ENCODE measurements around the gene HASPIN. TPM values are rescaled to one million over a fixed set of nuclear protein-coding genes. Genes with fewer than 3 reads are reported as not detected.

Gene HASPIN
- total and polyA plus RNA-seq, 3 donors from 2014 or later, result 14.9 to 20.5 (median 16.7) TPM

DNA sequence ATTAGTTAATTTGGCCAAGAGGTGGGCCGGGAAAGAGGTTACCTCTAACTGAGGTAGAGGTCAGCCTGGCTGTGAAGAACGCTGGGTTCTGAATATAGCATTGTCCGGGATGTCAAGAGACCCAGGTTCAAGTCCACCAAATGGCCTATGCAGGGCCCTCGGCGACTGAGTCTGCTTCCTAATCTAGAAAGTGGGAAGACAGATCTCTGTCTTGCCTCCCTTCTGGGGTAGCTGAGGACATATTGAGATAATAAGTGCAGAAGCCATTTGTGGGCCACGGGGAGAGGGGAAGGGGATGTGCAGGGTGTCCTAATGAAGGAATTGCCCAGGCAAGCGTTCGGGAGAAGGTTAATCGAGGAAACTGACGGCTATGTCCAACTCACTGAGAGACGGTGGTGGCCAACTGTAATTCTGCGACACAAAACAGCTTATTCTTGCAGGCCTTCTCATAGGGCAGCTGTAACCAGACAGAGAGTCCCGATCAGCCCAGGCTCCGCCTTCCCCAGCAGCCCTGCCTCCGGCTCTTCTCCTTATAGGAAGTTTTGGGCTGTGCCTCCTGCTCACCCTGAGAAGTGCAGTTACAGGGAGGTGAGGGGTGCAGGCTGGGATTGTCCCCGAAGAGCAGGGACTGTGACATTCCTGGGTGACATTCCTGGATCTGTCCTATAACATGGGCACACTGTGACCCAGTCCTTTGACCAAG lies 15.9 kb downstream of the HASPIN start:
- intact Hi-C loops (cut with DNase I; ENCODE audit: low total_unique reads), result no loop called here
- WGBS, 2 donors, result 90 to 92% methylated on average over 15 to 16 of the region's 16 CpGs

DNA sequence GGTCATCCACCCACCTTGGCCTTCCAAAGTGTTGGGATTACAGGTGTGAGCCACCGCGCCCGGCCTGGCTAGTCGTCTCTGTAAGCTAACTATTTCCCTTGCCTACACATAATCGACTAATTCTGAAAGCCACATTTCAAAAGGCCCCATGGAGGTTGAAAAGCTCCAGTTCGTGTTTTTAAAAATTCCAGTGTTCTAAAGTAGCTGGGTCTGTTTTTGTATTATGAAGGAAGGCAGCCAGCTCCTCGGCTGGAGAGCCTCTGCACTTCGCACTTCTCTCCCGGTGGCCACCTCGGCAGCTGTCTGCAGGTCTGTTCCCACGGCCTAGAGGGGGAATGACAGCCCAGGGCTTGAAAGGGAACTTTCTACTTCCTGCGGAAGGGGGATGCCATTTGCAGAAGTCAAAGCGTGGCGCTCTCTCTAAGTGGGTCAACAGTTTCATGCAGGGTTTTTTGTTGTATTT lies 16.9 kb downstream of the HASPIN start:
- no peaks in the 10 kb centered on the region for H3K27me3 ChIP-seq
- no peak overlapping the region for H3K4me3 ChIP-seq
- peaks cover 16% of the 10 kb centered on the region for H3K4me1 ChIP-seq
- intact Hi-C loops (cut with DNase I; ENCODE audit: low total_unique reads), result no loop called here
- WGBS, 2 donors, result 70 to 75% methylated on average over 14 of the region's 14 CpGs
- no peak overlapping the region for H3K27ac ChIP-seq
- no peaks in the 10 kb centered on the region for H3K9me3 ChIP-seq
- DNase-seq, result no peak
- no peak for TF ChIP-seq POLR2A (IDR thresholded peaks at IDR 0.05)
- TF ChIP-seq, protein P1, sequence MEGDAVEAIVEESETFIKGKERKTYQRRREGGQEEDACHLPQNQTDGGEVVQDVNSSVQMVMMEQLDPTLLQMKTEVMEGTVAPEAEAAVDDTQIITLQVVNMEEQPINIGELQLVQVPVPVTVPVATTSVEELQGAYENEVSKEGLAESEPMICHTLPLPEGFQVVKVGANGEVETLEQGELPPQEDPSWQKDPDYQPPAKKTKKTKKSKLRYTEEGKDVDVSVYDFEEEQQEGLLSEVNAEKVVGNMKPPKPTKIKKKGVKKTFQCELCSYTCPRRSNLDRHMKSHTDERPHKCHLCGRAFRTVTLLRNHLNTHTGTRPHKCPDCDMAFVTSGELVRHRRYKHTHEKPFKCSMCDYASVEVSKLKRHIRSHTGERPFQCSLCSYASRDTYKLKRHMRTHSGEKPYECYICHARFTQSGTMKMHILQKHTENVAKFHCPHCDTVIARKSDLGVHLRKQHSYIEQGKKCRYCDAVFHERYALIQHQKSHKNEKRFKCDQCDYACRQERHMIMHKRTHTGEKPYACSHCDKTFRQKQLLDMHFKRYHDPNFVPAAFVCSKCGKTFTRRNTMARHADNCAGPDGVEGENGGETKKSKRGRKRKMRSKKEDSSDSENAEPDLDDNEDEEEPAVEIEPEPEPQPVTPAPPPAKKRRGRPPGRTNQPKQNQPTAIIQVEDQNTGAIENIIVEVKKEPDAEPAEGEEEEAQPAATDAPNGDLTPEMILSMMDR (IDR thresholded peaks at IDR 0.05), result no peak
- H3K36me3 ChIP-seq (ENCODE audit: low read depth, missing control alignments), result no peaks in the 10 kb centered on the region

More for the DNA sequence above, 15.9 kb downstream of the HASPIN start:
- no peak overlapping the region for H3K4me3 ChIP-seq
- no peak overlapping the region for H3K27ac ChIP-seq
- TF ChIP-seq POLR2A (IDR thresholded peaks at IDR 0.05), result no peak
- TF ChIP-seq, protein P1 (IDR thresholded peaks at IDR 0.05), result no peak
- no peaks in the 10 kb centered on the region for H3K27me3 ChIP-seq
- DNase-seq, result no peak
- peaks cover 16% of the 10 kb centered on the region for H3K4me1 ChIP-seq
- no peaks in the 10 kb centered on the region for H3K36me3 ChIP-seq (ENCODE audit: low read depth, missing control alignments)
- H3K9me3 ChIP-seq, result no peaks in the 10 kb centered on the region

DNA sequence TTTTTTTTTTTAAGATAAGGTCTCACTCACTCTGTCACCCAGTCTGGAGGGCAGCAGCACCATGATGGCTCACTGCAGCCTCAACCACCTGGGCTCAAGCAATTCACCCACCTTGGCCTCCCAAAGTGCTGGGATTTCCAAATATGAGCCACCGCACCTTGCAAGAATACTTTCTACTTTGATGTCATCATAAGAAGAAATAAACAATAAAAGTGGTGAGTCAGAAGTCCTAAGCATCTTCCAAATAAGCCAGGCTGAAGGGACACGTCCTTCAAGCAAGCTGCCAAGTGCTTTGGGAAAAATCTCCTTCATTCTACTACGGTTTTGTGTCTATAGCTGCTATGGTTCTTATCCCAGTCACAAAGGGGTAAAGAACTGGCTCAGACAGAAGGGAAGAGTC lies 20.3 kb downstream of the HASPIN start:
- DNase-seq, result no peak
- 78% methylated on average over 3 of the region's 3 CpGs for WGBS, 2 donors
- H3K27me3 ChIP-seq, result no peaks in the 10 kb centered on the region
- no peak overlapping the region for H3K27ac ChIP-seq
- H3K4me3 ChIP-seq, result no peak overlapping the region
- intact Hi-C loops (cut with DNase I; ENCODE audit: low total_unique reads), result no loop called here
- no peaks in the 10 kb centered on the region for H3K9me3 ChIP-seq
- TF ChIP-seq, protein P1 (IDR thresholded peaks at IDR 0.05), result no peak
- TF ChIP-seq POLR2A (IDR thresholded peaks at IDR 0.05), result no peak
- no peaks in the 10 kb centered on the region for H3K36me3 ChIP-seq (ENCODE audit: low read depth, missing control alignments)
- H3K4me1 ChIP-seq, result no peaks in the 10 kb centered on the region

DNA sequence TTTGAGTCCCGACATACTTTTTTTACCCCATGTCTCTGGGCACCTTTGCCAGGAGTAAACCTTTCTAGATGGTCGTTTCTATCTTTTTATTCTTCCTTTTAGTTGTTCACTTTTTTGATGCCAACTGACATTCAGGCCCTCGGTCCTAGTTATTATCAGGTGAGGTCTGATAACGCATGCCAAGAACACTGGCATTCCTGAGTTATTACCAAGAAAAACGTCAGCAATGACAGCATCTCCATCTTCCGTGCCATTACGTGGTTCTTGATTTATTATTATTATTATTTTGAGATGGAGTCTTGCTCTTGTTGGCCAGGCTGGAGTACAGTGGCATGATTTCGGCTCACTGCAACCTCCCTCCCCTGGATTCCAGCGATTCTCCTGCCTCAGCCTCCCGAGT lies 21.4 kb downstream of the HASPIN start:
- DNase-seq, result no peak
- intact Hi-C loops (cut with DNase I; ENCODE audit: low total_unique reads), result no loop called here
- WGBS, 2 donors, result 83 to 89% methylated on average over 10 of the region's 10 CpGs
- no peak overlapping the region for H3K27ac ChIP-seq
- no peak for TF ChIP-seq POLR2A (IDR thresholded peaks at IDR 0.05)
- TF ChIP-seq, protein P1 (IDR thresholded peaks at IDR 0.05), result no peak
- H3K4me3 ChIP-seq, result no peak overlapping the region
- H3K36me3 ChIP-seq (ENCODE audit: low read depth, missing control alignments), result no peaks in the 10 kb centered on the region
- H3K4me1 ChIP-seq, result no peaks in the 10 kb centered on the region
- no peaks in the 10 kb centered on the region for H3K27me3 ChIP-seq
- H3K9me3 ChIP-seq, result no peaks in the 10 kb centered on the region

DNA sequence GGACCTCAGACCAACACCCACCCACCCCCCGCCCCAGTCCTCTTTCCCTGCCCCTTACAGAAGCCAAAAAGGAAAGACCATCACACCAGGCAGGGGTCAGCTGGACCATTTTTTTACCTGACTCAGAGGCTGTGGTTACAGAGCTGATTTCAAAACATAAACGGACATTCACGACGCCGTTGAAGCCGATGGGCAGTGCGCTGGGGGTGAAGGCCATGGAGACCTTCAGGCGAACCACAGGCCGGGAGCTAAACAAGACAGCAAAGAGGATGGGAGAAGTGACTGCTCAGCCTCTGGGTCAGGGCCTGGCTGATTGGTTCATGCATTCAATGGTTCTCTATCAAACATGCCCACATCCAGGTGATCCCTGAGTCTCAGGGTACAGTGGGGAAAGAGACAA lies 24.1 kb downstream of the HASPIN start:
- WGBS, 2 donors, result 76 to 81% methylated on average over 9 of the region's 9 CpGs
- TF ChIP-seq POLR2A (IDR thresholded peaks at IDR 0.05), result no peak
- TF ChIP-seq, protein P1 (IDR thresholded peaks at IDR 0.05), result no peak
- H3K27ac ChIP-seq, result no peak overlapping the region
- no peaks in the 10 kb centered on the region for H3K27me3 ChIP-seq
- H3K4me1 ChIP-seq, result no peaks in the 10 kb centered on the region
- no peaks in the 10 kb centered on the region for H3K36me3 ChIP-seq (ENCODE audit: low read depth, missing control alignments)
- intact Hi-C loops (cut with DNase I; ENCODE audit: low total_unique reads), result no loop called here
- H3K9me3 ChIP-seq, result no peaks in the 10 kb centered on the region
- no peak for DNase-seq
- no peak overlapping the region for H3K4me3 ChIP-seq

All from testis (tissue), 3 donors.